Measurements from ENCODE around the gene LSS. TPM values are rescaled to one million over a fixed set of nuclear protein-coding genes. Genes with fewer than 3 reads are reported as not detected.

Gene LSS
- polyA plus RNA-seq, 1 donor from 2014 or later: 101 TPM

DNA sequence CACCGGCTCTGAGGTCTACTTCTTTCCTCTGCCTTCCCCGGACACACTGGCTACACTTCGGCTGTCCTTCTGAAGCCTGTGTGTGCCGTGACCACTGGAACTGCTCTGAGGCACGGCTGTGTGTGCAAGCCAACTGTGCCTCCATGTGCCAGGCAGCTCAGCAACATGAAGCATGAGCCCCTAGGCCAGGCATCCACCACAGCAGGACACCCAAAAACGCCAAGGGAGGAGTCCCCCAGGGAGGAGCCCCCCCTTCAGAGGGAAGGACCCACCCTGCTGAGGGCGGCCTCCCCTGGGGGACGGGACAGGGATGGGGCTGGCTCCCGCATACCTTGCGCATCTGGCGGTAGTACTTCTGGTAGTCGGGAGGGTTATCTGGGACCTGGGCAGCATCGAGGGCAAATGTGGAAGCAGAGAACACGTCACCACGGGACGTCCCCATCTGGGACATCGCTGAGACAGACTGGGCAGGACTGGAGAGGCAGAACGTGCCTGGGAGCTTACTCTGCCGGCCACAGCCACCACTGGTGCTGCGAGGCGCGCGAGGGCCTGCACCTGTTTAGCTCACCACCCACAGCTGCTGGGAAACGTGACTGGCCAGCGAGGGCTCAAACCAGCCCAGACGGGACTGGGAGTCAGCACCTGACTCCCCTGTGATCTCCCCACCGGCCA lies 20.5 kb downstream of the LSS start:
- H3K79me2 ChIP-seq (replicated peaks; ENCODE audit: insufficient read depth, low read length): no peaks in the 10 kb centered on the region
- H3K27ac ChIP-seq (ENCODE audit: low read length): no peak overlapping the region
- H4K20me1 ChIP-seq (ENCODE audit: insufficient read depth): no peaks in the 10 kb centered on the region
- no peaks in the 10 kb centered on the region for H3K27me3 ChIP-seq (ENCODE audit: insufficient read depth, low read depth, low read length)
- H2AFZ ChIP-seq (ENCODE audit: low read depth, low read length): no peak overlapping the region
- H3K9me2 ChIP-seq (ENCODE audit: insufficient read depth, low read length): no peaks in the 10 kb centered on the region
- TF ChIP-seq SMC3 (conservative IDR thresholded peaks at IDR 0.05; ENCODE audit: poor library complexity) (no peak), TAF1 (IDR thresholded peaks at IDR 0.05; ENCODE audit: low read depth) (no peak), EP300 (conservative IDR thresholded peaks at IDR 0.05; ENCODE audit: poor library complexity, severe bottlenecking) (no peak), RAD21 (conservative IDR thresholded peaks at IDR 0.05) (no peak)
- TF ChIP-seq, protein P1, sequence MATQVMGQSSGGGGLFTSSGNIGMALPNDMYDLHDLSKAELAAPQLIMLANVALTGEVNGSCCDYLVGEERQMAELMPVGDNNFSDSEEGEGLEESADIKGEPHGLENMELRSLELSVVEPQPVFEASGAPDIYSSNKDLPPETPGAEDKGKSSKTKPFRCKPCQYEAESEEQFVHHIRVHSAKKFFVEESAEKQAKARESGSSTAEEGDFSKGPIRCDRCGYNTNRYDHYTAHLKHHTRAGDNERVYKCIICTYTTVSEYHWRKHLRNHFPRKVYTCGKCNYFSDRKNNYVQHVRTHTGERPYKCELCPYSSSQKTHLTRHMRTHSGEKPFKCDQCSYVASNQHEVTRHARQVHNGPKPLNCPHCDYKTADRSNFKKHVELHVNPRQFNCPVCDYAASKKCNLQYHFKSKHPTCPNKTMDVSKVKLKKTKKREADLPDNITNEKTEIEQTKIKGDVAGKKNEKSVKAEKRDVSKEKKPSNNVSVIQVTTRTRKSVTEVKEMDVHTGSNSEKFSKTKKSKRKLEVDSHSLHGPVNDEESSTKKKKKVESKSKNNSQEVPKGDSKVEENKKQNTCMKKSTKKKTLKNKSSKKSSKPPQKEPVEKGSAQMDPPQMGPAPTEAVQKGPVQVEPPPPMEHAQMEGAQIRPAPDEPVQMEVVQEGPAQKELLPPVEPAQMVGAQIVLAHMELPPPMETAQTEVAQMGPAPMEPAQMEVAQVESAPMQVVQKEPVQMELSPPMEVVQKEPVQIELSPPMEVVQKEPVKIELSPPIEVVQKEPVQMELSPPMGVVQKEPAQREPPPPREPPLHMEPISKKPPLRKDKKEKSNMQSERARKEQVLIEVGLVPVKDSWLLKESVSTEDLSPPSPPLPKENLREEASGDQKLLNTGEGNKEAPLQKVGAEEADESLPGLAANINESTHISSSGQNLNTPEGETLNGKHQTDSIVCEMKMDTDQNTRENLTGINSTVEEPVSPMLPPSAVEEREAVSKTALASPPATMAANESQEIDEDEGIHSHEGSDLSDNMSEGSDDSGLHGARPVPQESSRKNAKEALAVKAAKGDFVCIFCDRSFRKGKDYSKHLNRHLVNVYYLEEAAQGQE (IDR thresholded peaks at IDR 0.05; ENCODE audit: borderline replicate concordance): no peak
- H3F3A ChIP-seq (ENCODE audit: insufficient read depth, low read length, poor library complexity, severe bottlenecking): no peaks in the 10 kb centered on the region
- H3K4me3 ChIP-seq (ENCODE audit: low read length): no peak overlapping the region
- no peaks in the 10 kb centered on the region for H3K9me3 ChIP-seq (ENCODE audit: low read length)
- H3K4me2 ChIP-seq (ENCODE audit: low read length): no peak overlapping the region
- no peaks in the 10 kb centered on the region for H3K36me3 ChIP-seq (ENCODE audit: insufficient read depth, low read length)
- H3K9ac ChIP-seq (ENCODE audit: low read length): no peak overlapping the region

DNA sequence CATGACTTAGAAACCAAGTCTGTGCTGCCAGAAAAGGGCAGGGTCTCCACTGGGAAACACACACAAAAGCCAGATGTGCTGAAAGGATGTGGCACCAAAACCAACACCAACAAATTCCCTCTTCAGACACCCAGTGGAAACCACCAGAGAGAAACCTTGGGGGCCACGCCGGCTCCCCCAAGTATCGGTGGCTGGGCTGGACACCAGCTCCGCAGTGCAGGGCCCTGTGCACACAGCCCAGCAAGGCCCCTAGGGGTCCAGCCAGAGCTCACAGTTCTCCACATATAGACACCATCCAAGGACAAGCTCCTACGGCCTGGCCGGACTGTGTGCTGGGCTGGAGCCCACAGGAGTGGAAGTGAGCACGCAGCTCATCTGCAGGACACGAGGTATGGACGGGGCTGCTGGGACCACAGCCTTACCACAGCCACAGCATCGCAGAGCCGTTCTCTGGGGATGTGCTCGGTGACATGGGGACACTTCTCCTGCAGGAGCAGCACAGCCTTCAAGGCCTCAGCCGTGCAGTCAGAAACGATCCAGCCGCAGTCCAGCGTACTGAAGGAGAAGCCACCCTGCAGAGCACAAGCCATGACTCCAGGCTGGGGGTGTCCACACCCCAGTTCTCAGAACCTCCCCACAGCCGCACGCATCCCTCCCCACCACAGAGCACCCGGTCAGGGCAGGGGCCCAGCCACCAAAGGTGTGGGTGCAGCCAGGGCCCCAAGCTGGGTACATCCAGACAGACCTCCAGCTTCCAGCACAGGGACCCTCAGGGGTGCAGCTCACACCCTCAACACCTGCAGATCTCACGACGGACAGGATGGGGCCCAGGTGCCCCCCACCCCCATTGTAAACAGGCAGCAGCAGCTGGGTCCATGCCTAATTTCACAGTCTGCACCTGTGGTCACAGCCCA lies 21.3 kb downstream of the LSS start:
- H3K9me2 ChIP-seq (ENCODE audit: insufficient read depth, low read length): no peaks in the 10 kb centered on the region
- H3K27me3 ChIP-seq (ENCODE audit: insufficient read depth, low read depth, low read length): no peaks in the 10 kb centered on the region
- no peak overlapping the region for H3K4me2 ChIP-seq (ENCODE audit: low read length)
- no peaks in the 10 kb centered on the region for H3K9me3 ChIP-seq (ENCODE audit: low read length)
- TF ChIP-seq EP300 (conservative IDR thresholded peaks at IDR 0.05; ENCODE audit: poor library complexity, severe bottlenecking): no peak
- no peak for TF ChIP-seq EZH2 (IDR thresholded peaks at IDR 0.05; ENCODE audit: borderline replicate concordance, insufficient read depth, low read length, poor library complexity, severe bottlenecking)
- no peak for TF ChIP-seq POLR2AphosphoS5 (IDR thresholded peaks at IDR 0.05)
- TF ChIP-seq, protein P2, sequence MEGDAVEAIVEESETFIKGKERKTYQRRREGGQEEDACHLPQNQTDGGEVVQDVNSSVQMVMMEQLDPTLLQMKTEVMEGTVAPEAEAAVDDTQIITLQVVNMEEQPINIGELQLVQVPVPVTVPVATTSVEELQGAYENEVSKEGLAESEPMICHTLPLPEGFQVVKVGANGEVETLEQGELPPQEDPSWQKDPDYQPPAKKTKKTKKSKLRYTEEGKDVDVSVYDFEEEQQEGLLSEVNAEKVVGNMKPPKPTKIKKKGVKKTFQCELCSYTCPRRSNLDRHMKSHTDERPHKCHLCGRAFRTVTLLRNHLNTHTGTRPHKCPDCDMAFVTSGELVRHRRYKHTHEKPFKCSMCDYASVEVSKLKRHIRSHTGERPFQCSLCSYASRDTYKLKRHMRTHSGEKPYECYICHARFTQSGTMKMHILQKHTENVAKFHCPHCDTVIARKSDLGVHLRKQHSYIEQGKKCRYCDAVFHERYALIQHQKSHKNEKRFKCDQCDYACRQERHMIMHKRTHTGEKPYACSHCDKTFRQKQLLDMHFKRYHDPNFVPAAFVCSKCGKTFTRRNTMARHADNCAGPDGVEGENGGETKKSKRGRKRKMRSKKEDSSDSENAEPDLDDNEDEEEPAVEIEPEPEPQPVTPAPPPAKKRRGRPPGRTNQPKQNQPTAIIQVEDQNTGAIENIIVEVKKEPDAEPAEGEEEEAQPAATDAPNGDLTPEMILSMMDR (IDR thresholded peaks at IDR 0.05; ENCODE audit: poor library complexity, severe bottlenecking): no peak
- TF ChIP-seq SMC3 (conservative IDR thresholded peaks at IDR 0.05; ENCODE audit: poor library complexity): no peak
- no peak for TF ChIP-seq RAD21 (conservative IDR thresholded peaks at IDR 0.05)
- no peak for TF ChIP-seq MXI1 (conservative IDR thresholded peaks at IDR 0.05; ENCODE audit: poor library complexity, severe bottlenecking)
- TF ChIP-seq, protein P1 (IDR thresholded peaks at IDR 0.05; ENCODE audit: borderline replicate concordance): no peak
- no peak for TF ChIP-seq TAF1 (IDR thresholded peaks at IDR 0.05; ENCODE audit: low read depth)
- H3K9ac ChIP-seq (ENCODE audit: low read length): no peak overlapping the region
- H2AFZ ChIP-seq (ENCODE audit: low read depth, low read length): no peak overlapping the region
- H4K20me1 ChIP-seq (ENCODE audit: insufficient read depth): no peaks in the 10 kb centered on the region
- H3K36me3 ChIP-seq (ENCODE audit: insufficient read depth, low read length): no peaks in the 10 kb centered on the region
- no peak overlapping the region for H3K4me3 ChIP-seq (ENCODE audit: low read length)
- H3F3A ChIP-seq (ENCODE audit: insufficient read depth, low read length, poor library complexity, severe bottlenecking): no peaks in the 10 kb centered on the region
- H3K27ac ChIP-seq (ENCODE audit: low read length): no peak overlapping the region
- H3K79me2 ChIP-seq (replicated peaks; ENCODE audit: insufficient read depth, low read length): no peaks in the 10 kb centered on the region

Data from neural cell (in vitro differentiated cells).